NB4 (cell line): ENCODE measurements around the gene MGME1.

Experiments
- CTCF ChIP-seq: IDR thresholded peaks from one replicate; pipeline ENCODE4 v1.5.1; 2012; ENCODE audit warnings: low read depth, low read length
- MYC ChIP-seq: IDR thresholded peaks from 2 replicates; pipeline ENCODE4 v1.6.1; 2011; ENCODE audit warnings: low read depth, low read length
- POLR2A ChIP-seq: IDR thresholded peaks from 2 replicates; pipeline ENCODE4 v1.6.1; 2011; ENCODE audit warnings: mild to moderate bottlenecking; ENCODE audit not compliant: insufficient read length; ENCODE audit errors: extremely low read depth

GRCh38 chr20:17925141-17925939 lies 43.5 kb upstream of the MGME1 start:
- TF ChIP-seq POLR2A (no peak), CTCF (no peak), MYC (no peak)
